K562 (cell line): ENCODE data around the gene PRKRIP1. TPM values are rescaled to one million over a fixed set of nuclear protein-coding genes. Genes with fewer than 3 reads are reported as not detected.

Experiments used
- ARNT ChIP-seq, 2 experiments: fragments of 450-650 bp; IDR thresholded peaks; 2 replicates each; pipeline ENCODE4 v1.6.1; 2016; ENCODE audit warnings: mild to moderate bottlenecking in 1 of 2
- CTBP1 ChIP-seq: fragments of 450-650 bp; IDR thresholded peaks from 2 replicates; pipeline ENCODE4 v1.6.1; 2016; ENCODE audit warnings: borderline replicate concordance
- DPF2 ChIP-seq: fragments of 450-650 bp; IDR thresholded peaks from 2 replicates; pipeline ENCODE4 v1.6.1; 2016
- FOXJ3 ChIP-seq: sonication (generic); formaldehyde crosslinking; IDR thresholded peaks from 2 replicates; pipeline ENCODE4 v1.4.0; 2020; ENCODE audit warnings: mild to moderate bottlenecking, missing genetic modification reagents
- FOXP1 ChIP-seq: sonication (generic); formaldehyde crosslinking; IDR thresholded peaks from 2 replicates; pipeline ENCODE4 v1.8.0; 2022; ENCODE audit warnings: mild to moderate bottlenecking, missing genetic modification reagents
- HDAC6 ChIP-seq: IDR thresholded peaks from 2 replicates; pipeline ENCODE4 v1.6.1; 2012; ENCODE audit warnings: low read depth, mild to moderate bottlenecking, control low read depth, inconsistent platforms, low read length, moderate library complexity
- ILF3 ChIP-seq: fragments of 450-650 bp; IDR thresholded peaks from 2 replicates; pipeline ENCODE4 v1.6.1; 2018; ENCODE audit warnings: antibody characterized with exemption, mild to moderate bottlenecking, moderate library complexity, borderline replicate concordance
- KLF1 ChIP-seq: fragments of 450-650 bp; IDR thresholded peaks from 2 replicates; pipeline ENCODE4 v1.6.1; 2016; ENCODE audit warnings: missing genetic modification characterization, missing compliant biosample characterization
- MAFG ChIP-seq: fragments of 450-650 bp; conservative IDR thresholded peaks from 2 replicates; pipeline ENCODE4 v1.6.1; 2016; ENCODE audit warnings: missing genetic modification characterization, missing compliant biosample characterization
- NRF1 ChIP-seq, 2 experiments: fragments of 450-650 bp; IDR thresholded peaks in 1 of 2; conservative IDR thresholded peaks in 1 of 2; 2 replicates each; pipeline ENCODE4 v1.6.1; 2014; ENCODE audit warnings: mild to moderate bottlenecking in 2 of 2
- SLC30A9 ChIP-seq: fragments of 250-450 bp; sonication (Bioruptor Pico); IDR thresholded peaks from 2 replicates; pipeline ENCODE4 v1.8.0; 2022; ENCODE audit warnings: mild to moderate bottlenecking, moderate library complexity
- SMAD4 ChIP-seq: fragments of 250-450 bp; sonication (Bioruptor Pico); conservative IDR thresholded peaks from 2 replicates; pipeline ENCODE4 v1.8.0; 2021; ENCODE audit warnings: inconsistent platforms, mild to moderate bottlenecking, moderate library complexity
- SP2 ChIP-seq: IDR thresholded peaks from 2 replicates; pipeline ENCODE4 v1.6.1; 2011; ENCODE audit warnings: mild to moderate bottlenecking, low read depth, low read length, moderate library complexity; ENCODE audit not compliant: poor library complexity, severe bottlenecking; ENCODE audit errors: extremely low read depth
- TAF7 ChIP-seq: fragments of 450-650 bp; IDR thresholded peaks from 2 replicates; pipeline ENCODE4 v1.6.1; 2016; ENCODE audit warnings: missing genetic modification characterization, missing compliant biosample characterization
- TCF3 ChIP-seq: sonication (generic); formaldehyde crosslinking; IDR thresholded peaks from 2 replicates; pipeline ENCODE4 v1.4.0; 2020; ENCODE audit warnings: mild to moderate bottlenecking, missing genetic modification reagents
- ZKSCAN3 ChIP-seq: fragments of 250-450 bp; sonication (Bioruptor Pico); IDR thresholded peaks from 2 replicates; pipeline ENCODE4 v1.4.0; 2020
- ZKSCAN8 ChIP-seq: fragments of 200-800 bp; sonication (Bioruptor generic); IDR thresholded peaks from 2 replicates; pipeline ENCODE4 v1.6.1; 2016; ENCODE audit warnings: missing genetic modification characterization, missing compliant biosample characterization
- ZNF140 ChIP-seq: fragments of 250-450 bp; sonication (Bioruptor Pico); IDR thresholded peaks from 2 replicates; pipeline ENCODE4 v1.8.0; 2021; ENCODE audit warnings: moderate library complexity, mild to moderate bottlenecking, inconsistent platforms
- ZSCAN29 ChIP-seq: fragments of 450-650 bp; IDR thresholded peaks from 2 replicates; pipeline ENCODE4 v1.6.1; 2017
- polyA plus RNA-seq, 8 experiments: library from polyadenylated mRNA; depleted of rRNA in 4 of 8; stranded (reverse) in 5 of 8; unstranded in 3 of 8; fragments of >200 nt; fragmentation: Nextera tagmentation in 2 of 8; fragmentation: Illumina TruSeq in 1 of 8; extraction: Ambion mirVana in 2 of 8; extraction: Trizol in 1 of 8; gene quantifications; 2 replicates each; pipeline versions ENCODE4 v1.2.1 to v1.2.3, GENCODE V29; 2011 to 2014; ENCODE audit warnings: inconsistent platforms in 1 of 8, missing spikeins in 1 of 8
- total RNA-seq, 7 experiments: library from RNA; depleted of rRNA in 6 of 7; stranded (reverse); fragments of >200 nt in 6 of 7; fragmentation: Illumina TruSeq in 2 of 7; extraction: Trizol in 2 of 7; gene quantifications; 2 replicates each; pipeline versions ENCODE4 v1.2.1 to v1.2.3, GENCODE V29; 2011 to 2021; ENCODE audit warnings: low replicate concordance in 1 of 7
- TF ChIP-seq, protein P1 (sequence below): fragments of 250-450 bp; sonication (Bioruptor Pico); IDR thresholded peaks from 2 replicates; pipeline ENCODE4 v1.4.0; 2020; ENCODE audit warnings: mild to moderate bottlenecking, moderate library complexity
- TF ChIP-seq, protein P2 (sequence below): fragments of 450-650 bp; IDR thresholded peaks from 2 replicates; pipeline ENCODE4 v1.6.1; 2016; ENCODE audit warnings: low read depth

The PRKRIP1 gene
- total and polyA plus RNA-seq, 9 of the 15 experiments (the other 6 are each of a cell fraction or from before 2014, with no cell fraction given): 14.9 to 52.1 (median 19.8) TPM

DNA sequence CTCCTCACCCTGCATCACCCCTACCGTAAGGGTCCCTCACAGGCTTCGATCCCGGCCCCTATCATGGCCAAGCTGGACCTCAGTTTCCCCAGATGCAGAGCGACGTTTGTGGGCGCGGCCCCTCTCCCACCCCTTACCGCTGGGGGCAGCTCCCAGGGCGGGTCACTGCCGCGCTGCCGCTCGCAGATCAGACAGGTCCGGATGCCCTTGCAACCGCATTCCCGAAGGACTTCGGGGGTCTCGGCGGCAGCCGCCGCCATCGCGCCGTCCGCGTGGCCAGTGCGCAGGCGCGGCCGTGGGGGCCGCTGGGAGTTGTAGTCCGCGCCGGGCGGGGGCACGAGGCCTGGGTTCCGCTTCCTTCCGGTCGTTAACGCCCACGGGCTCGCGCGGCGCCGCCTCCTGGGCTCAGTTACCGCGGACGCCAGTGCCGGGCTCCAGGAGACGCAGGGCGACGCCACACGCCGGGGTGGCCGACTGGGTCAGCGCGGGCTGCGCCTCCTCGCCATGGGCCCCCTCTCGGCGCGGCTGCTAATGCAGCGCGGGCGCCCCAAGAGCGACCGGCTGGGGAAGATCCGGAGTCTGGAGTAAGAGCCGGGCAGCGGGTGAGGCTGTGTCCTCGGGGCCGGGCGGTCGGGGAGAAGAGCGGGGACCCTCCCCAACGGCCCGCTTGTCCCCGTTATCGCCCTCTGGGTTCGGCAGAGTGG, 68.6 kb downstream of the PRKRIP1 start, which contains the start of the genes ALKBH4 and LRWD1 (continued):
- TF ChIP-seq HDAC6: no peak; the same call in 1 of the 2 replicates
- TF ChIP-seq, protein P1, sequence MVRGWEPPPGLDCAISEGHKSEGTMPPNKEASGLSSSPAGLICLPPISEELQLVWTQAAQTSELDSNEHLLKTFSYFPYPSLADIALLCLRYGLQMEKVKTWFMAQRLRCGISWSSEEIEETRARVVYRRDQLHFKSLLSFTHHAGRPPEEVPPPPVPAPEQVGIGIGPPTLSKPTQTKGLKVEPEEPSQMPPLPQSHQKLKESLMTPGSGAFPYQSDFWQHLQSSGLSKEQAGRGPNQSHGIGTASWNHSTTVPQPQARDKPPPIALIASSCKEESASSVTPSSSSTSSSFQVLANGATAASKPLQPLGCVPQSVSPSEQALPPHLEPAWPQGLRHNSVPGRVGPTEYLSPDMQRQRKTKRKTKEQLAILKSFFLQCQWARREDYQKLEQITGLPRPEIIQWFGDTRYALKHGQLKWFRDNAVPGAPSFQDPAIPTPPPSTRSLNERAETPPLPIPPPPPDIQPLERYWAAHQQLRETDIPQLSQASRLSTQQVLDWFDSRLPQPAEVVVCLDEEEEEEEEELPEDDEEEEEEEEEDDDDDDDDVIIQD (CRISPR knock-in tag): no peak
- TF ChIP-seq SMAD4 (CRISPR knock-in tag): peak; percentile 94
- TF ChIP-seq SLC30A9 (CRISPR knock-in tag): no peak
- 0 out of 2 replicates have a peak, but pooled peaks have one; percentile 7 for TF ChIP-seq TCF3
- TF ChIP-seq TAF7 (tag): peak; percentile 59; the same call in 1 of the 2 replicates
- TF ChIP-seq ZKSCAN3 (CRISPR knock-in tag): no peak
- TF ChIP-seq, protein P2, sequence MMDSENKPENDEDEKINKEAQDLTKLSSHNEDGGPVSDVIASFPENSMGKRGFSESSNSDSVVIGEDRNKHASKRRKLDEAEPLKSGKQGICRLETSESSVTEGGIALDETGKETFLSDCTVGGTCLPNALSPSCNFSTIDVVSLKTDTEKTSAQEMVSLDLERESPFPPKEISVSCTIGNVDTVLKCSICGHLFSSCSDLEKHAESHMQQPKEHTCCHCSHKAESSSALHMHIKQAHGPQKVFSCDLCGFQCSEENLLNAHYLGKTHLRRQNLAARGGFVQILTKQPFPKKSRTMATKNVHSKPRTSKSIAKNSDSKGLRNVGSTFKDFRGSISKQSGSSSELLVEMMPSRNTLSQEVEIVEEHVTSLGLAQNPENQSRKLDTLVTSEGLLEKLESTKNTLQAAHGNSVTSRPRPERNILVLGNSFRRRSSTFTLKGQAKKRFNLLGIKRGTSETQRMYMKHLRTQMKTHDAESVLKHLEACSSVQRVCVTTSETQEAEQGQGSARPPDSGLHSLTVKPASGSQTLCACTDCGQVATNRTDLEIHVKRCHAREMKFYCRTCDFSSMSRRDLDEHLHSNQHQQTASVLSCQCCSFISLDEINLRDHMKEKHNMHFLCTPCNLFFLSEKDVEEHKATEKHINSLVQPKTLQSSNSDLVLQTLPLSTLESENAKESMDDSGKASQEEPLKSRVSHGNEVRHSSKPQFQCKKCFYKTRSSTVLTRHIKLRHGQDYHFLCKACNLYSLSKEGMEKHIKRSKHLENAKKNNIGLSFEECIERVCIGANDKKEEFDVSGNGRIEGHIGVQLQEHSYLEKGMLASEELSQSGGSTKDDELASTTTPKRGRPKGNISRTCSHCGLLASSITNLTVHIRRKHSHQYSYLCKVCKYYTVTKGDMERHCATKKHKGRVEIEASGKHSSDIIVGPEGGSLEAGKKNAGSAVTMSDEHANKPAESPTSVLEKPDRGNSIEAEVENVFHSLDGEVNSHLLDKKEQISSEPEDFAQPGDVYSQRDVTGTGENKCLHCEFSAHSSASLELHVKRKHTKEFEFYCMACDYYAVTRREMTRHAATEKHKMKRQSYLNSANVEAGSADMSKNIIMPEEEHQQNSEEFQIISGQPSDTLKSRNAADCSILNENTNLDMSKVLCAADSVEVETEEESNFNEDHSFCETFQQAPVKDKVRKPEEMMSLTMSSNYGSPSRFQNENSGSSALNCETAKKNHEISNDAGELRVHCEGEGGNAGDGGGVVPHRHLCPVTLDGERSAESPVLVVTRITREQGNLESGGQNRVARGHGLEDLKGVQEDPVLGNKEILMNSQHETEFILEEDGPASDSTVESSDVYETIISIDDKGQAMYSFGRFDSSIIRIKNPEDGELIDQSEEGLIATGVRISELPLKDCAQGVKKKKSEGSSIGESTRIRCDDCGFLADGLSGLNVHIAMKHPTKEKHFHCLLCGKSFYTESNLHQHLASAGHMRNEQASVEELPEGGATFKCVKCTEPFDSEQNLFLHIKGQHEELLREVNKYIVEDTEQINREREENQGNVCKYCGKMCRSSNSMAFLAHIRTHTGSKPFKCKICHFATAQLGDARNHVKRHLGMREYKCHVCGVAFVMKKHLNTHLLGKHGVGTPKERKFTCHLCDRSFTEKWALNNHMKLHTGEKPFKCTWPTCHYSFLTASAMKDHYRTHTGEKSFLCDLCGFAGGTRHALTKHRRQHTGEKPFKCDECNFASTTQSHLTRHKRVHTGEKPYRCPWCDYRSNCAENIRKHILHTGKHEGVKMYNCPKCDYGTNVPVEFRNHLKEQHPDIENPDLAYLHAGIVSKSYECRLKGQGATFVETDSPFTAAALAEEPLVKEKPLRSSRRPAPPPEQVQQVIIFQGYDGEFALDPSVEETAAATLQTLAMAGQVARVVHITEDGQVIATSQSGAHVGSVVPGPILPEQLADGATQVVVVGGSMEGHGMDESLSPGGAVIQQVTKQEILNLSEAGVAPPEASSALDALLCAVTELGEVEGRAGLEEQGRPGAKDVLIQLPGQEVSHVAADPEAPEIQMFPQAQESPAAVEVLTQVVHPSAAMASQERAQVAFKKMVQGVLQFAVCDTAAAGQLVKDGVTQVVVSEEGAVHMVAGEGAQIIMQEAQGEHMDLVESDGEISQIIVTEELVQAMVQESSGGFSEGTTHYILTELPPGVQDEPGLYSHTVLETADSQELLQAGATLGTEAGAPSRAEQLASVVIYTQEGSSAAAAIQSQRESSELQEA: no peak
- TF ChIP-seq FOXJ3 (CRISPR knock-in tag): no peak
- TF ChIP-seq ZSCAN29: no peak
- TF ChIP-seq FOXP1: peak; percentile 77; the same call in 1 of the 2 replicates
- no peak for TF ChIP-seq ZKSCAN8 (CRISPR knock-in tag)
- 0 out of 2 replicates have a peak, but pooled peaks have one; percentile 47 for TF ChIP-seq DPF2
- TF ChIP-seq MAFG: no peak
- TF ChIP-seq ARNT (IDR thresholded peaks at IDR 0.05): no peak
- peak; percentile 94 for TF ChIP-seq CTBP1
- no peak for TF ChIP-seq ILF3
- TF ChIP-seq KLF1: peak; percentile 92
- no peak for TF ChIP-seq SP2
- peak; percentile 97 for TF ChIP-seq NRF1 (conservative IDR thresholded peaks at IDR 0.05 in 1 of 2, IDR thresholded peaks at IDR 0.05 in 1 of 2)
- TF ChIP-seq ZNF140 (CRISPR knock-in tag): no peak
